Activated CD4-positive, alpha-beta memory T cell treated with anti-CD3 and anti-CD28 coated beads, Interleukin-2, amount 10 ng/mL, durations not matched to agents 7 days and 5 days (primary cell): ENCODE measurements around the gene CNOT1. TPM values are rescaled to one million over a fixed set of nuclear protein-coding genes. Genes with fewer than 3 reads are reported as not detected.

ENCODE experiments used
- CTCF ChIA-PET: fragments of 350-600 bp; sonication (Branson Sonifier 250); formaldehyde crosslinking; loops from one replicate; lab custom pipeline; 2021; ENCODE audit warnings: antibody characterized with exemption, inconsistent platforms; lab: Charles Lee
- POLR2A ChIA-PET: fragments of 350-600 bp; sonication (Branson Sonifier 250); formaldehyde crosslinking; loops from one replicate; lab custom pipeline; 2021; ENCODE audit warnings: antibody characterized with exemption; lab: Charles Lee
- DNase-seq: peaks from one replicate; pipeline ENCODE4 v3.0.0-alpha.2; 2020
- H3K27ac Mint-ChIP-seq: one replicate; pipeline ENCODE4 v1.8.0; 2021; ENCODE audit warnings: mild to moderate bottlenecking, mixed read lengths
- H3K27me3 Mint-ChIP-seq: one replicate; pipeline ENCODE4 v1.8.0; 2021; ENCODE audit warnings: mixed read lengths
- H3K36me3 Mint-ChIP-seq: one replicate; pipeline ENCODE4 v1.8.0; 2021; ENCODE audit warnings: low read depth, mixed read lengths
- H3K4me1 Mint-ChIP-seq: one replicate; pipeline ENCODE4 v1.8.0; 2021; ENCODE audit warnings: mixed read lengths
- H3K4me3 Mint-ChIP-seq: one replicate; pipeline ENCODE4 v1.8.0; 2021; ENCODE audit warnings: mild to moderate bottlenecking, mixed read lengths
- H3K9me3 Mint-ChIP-seq: one replicate; pipeline ENCODE4 v1.8.0; 2021; ENCODE audit warnings: mixed read lengths
- total RNA-seq, 2 experiments: library from RNA; stranded (reverse); gene quantifications; one replicate each; pipeline ENCODE4 v1.2.3, GENCODE V29; 2021

The CNOT1 gene
- total RNA-seq, 2 experiments from 2014 or later = 226 to 236 TPM

DNA sequence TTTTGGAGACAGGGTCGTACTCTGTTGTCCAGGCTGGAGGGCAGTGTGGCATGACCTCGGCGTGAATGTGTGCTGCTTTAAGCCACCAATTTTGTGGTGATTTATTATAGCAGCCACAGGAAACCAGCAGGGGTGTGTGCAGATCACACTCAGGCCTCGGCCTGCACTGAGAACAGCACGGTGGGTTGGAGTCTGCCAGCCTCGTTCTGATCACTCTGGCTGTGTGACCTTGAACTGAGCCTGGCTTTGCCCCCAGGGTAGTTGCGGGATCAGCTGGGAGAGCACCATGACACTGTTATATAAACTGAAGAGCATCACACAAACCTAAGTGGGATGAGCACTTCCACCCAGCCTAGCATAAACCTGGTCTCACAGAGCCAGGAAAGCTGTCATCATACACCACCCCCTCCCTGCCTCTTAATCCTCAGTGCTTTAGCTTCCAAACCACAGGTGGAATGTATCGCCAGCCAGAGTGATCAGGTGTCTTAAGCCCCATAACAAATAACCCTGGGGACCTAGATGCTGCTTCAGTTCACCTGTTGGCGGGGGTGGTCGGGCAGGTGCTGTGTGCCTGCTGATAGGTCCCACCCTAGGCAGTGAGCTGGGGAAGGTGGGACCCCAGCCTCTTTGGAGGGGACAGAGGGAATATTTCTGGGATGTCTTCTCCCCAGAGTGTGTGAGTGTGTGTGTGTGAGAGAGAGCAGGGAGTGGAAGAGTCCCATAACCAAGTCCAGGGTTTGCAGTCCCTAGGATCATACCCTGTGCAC is 158.2 kb downstream of the CNOT1 start:
- CTCF ChIA-PET = interaction anchor here (0.7 to 1.2 kb wide), 4 partner anchors 129 to 1600 kb away, joined by 3 to 6 read pairs (median 3); no protein-coding TSS in a partner anchor
- Mint-ChIP-seq H3K9me3 (no peaks in the 10 kb centered on the region), H3K4me1 (no peaks in the 10 kb centered on the region), H3K27me3 (peaks cover 39% of the 10 kb centered on the region), H3K27ac (no peak overlapping the region), H3K4me3 (no peak overlapping the region), H3K36me3 (no peaks in the 10 kb centered on the region)
- no peak for DNase-seq
- POLR2A ChIA-PET = interaction anchor here (1.1 kb wide), 1 partner anchor 16 kb away, joined by 3 read pairs; no protein-coding TSS in a partner anchor

Other genes with a start within 250 kb of the CNOT1 start
- gene GINS3, start 237.4 kb downstream of the CNOT1 start, total RNA-seq = 10 to 100 TPM; 10.2 to 11.0 TPM
- gene NDRG4, start 129.7 kb downstream of the CNOT1 start, total RNA-seq = 1 to 10 TPM in 1 of 2 experiments, under 1 TPM in 1; 0.83 to 1.2 TPM
- 1 to 10 TPM; 8.9 to 9.2 TPM for gene SETD6, start 114.3 kb downstream of the CNOT1 start, total RNA-seq
- gene SLC38A7, start 54.9 kb upstream of the CNOT1 start, total RNA-seq = 10 to 100 TPM; 10.5 to 11.4 TPM
- gene GOT2, start 104.5 kb upstream of the CNOT1 start, total RNA-seq = 10 to 100 TPM; 78.6 to 82.2 TPM